Spinal cord (tissue), 10 donors: ENCODE results near the gene PHETA1. TPM values are rescaled to one million over a fixed set of nuclear protein-coding genes. Genes with fewer than 3 reads are reported as not detected.

Source experiments
- DNase-seq, 6 donors: peaks; one replicate each; pipeline versions ENCODE4 v3.0.0 to v3.0.0-alpha.2; 2013 to 2015; ENCODE audit warnings: low spot score in 6 of 6, low read depth in 4 of 6
- H3K27ac ChIP-seq: one replicate; pipeline ENCODE4 v1.5.1; 2013; ENCODE audit warnings: low read depth, low read length, control low read depth
- H3K27me3 ChIP-seq: one replicate; pipeline ENCODE4 v1.6.1; 2013; ENCODE audit warnings: low read length; ENCODE audit not compliant: control insufficient read depth, insufficient read depth
- H3K36me3 ChIP-seq: one replicate; pipeline ENCODE4 v1.6.1; 2013; ENCODE audit warnings: low read length; ENCODE audit not compliant: control insufficient read depth, insufficient read depth
- H3K4me1 ChIP-seq: one replicate; pipeline ENCODE4 v1.6.1; 2013; ENCODE audit warnings: low read length; ENCODE audit not compliant: control insufficient read depth, insufficient read depth
- H3K4me3 ChIP-seq: one replicate; pipeline ENCODE4 v1.5.1; 2013; ENCODE audit warnings: low read depth, low read length, control low read depth
- H3K9me3 ChIP-seq: one replicate; pipeline ENCODE4 v1.6.1; 2013; ENCODE audit warnings: low read length; ENCODE audit not compliant: control insufficient read depth, insufficient read depth
- WGBS: methylation state at CpG from one replicate; pipeline ENCODE4 v1.1.5; 2013; ENCODE audit warnings: missing lambda C conversion rate; ENCODE audit not compliant: insufficient coverage; 5-methylcytosine and 5-hydroxymethylcytosine counted together
- polyA plus RNA-seq, 2 donors: library from polyadenylated mRNA; unstranded; fragments of 120-200 nt; gene quantifications; one replicate each; pipeline ENCODE4 v1.2.1, GENCODE V29; 2013; ENCODE audit not compliant: insufficient read length in 2 of 2
- small RNA-seq: library from RNA; depleted of rRNA; stranded (forward); fragments of <200 nt; gene quantifications from one replicate; pipeline ENCODE3, GENCODE V24; 2014; ENCODE audit warnings: low replicate concordance
- total RNA-seq, 2 donors: library from RNA; depleted of rRNA in 1 of 2; stranded (reverse); fragments of 120-200 nt in 1 of 2; fragments of >200 nt in 1 of 2; gene quantifications; one replicate each; pipeline versions ENCODE4 v1.2.3 to v1.2.4, GENCODE V29; 2013 to 2014
- donor health status: healthy.

The PHETA1 gene
- total and polyA plus RNA-seq, 4 donors: 3.4 to 20.4 (median 11.8) TPM

DNA sequence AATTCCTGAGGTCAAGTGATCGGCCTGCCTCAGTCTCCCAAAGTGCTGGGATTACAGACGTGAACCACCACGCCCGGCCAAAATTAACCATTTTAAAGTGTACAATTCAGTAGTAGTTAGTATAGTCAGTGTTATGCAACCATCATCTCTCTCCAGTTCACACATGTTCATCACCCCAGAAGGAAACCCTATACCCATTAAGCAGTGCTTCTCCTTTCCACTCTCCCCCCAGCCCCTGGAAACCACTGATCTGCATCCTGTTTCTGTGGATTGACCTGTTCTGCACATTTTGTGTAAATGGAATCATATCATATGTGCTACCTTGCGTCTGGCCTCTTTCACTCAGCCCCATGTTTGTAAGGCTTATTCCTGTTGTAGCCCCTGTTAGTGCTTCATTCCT lies 52.2 kb downstream of the PHETA1 start:
- Histone ChIP-seq H3K27me3 (no peaks in the 10 kb centered on the region), H3K4me3 (no peak overlapping the region), H3K4me1 (peaks cover 4% of the 10 kb centered on the region), H3K9me3 (no peaks in the 10 kb centered on the region), H3K36me3 (peaks cover 13% of the 10 kb centered on the region), H3K27ac (no peak overlapping the region)
- no peak for DNase-seq
- WGBS: no CpG with 5 or more reads among the region's 5 CpGs

DNA sequence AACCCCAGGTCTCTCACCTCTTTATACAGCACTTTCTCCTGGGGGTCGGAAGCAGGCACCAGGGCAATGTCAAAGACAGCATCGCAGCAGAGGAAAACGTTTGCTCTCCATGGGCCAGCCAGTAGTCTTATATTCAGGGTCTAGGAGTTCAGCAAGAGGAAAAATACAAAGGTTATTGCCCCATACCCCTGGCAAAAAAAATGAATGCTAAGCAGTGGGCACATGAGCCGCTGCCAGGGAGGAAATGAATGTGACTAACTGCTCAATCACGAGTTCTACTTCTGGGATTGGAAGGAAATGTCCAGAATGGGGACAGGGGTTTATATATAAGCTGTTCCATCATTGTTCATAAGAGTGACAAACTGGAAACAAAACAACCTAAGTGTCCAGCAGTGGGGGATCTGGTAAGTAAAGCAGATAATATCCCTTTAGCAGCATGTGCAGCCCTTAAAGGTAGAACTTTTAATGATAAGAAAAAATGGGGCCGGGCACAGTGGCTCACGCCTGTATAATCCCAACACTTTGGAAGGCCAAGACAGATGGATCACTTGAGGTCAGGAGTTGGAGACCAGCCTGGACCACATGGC lies 53.8 kb downstream of the PHETA1 start:
- H3K36me3 ChIP-seq: peaks cover 8% of the 10 kb centered on the region
- peaks cover 4% of the 10 kb centered on the region for H3K4me1 ChIP-seq
- no peak for DNase-seq
- H3K4me3 ChIP-seq: no peak overlapping the region
- no peaks in the 10 kb centered on the region for H3K9me3 ChIP-seq
- no peak overlapping the region for H3K27ac ChIP-seq
- 100% methylated on average over 2 of the region's 7 CpGs for WGBS
- no peaks in the 10 kb centered on the region for H3K27me3 ChIP-seq

GRCh38 chr12:111313833-111314259 lies 55.0 kb downstream of the PHETA1 start:
- Histone ChIP-seq H3K4me3 (no peak overlapping the region), H3K27me3 (no peaks in the 10 kb centered on the region)
- peak; percentile 31 to 95 (median 70) for DNase-seq

DNA sequence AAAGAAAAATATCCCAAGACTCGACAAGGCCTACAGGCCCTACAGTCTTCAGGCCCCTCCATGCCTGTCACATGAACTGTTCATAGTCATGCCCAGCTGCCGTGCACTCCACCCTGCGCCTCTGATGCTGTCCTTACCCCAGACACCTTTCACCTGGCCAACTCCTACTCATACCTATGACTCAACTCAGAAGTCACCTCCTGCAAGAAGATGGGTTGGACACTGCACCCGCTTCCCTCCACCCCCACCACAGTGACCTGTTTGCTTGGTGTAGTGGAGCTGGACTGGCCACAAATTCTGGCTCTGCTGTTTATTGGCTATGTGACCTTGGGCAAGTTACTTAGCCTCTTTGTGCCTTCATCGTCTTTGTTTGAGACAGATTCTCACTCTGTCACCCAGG lies 56.2 kb downstream of the PHETA1 start:
- WGBS: 92% methylated on average over 3 of the region's 5 CpGs
- no peak for DNase-seq
- no peak overlapping the region for H3K27ac ChIP-seq
- no peak overlapping the region for H3K4me3 ChIP-seq
- peaks cover 8% of the 10 kb centered on the region for H3K36me3 ChIP-seq
- no peaks in the 10 kb centered on the region for H3K9me3 ChIP-seq
- H3K27me3 ChIP-seq: no peaks in the 10 kb centered on the region
- H3K4me1 ChIP-seq: peaks cover 4% of the 10 kb centered on the region

More at GRCh38 chr12:111313833-111314259, 55.0 kb downstream of the PHETA1 start:
- Histone ChIP-seq H3K36me3 (peaks cover 3% of the 10 kb centered on the region), H3K27ac (no peak overlapping the region), H3K9me3 (no peaks in the 10 kb centered on the region), H3K4me1 (peaks cover 4% of the 10 kb centered on the region)
- WGBS: 11% methylated on average over 4 of the region's 8 CpGs

DNA sequence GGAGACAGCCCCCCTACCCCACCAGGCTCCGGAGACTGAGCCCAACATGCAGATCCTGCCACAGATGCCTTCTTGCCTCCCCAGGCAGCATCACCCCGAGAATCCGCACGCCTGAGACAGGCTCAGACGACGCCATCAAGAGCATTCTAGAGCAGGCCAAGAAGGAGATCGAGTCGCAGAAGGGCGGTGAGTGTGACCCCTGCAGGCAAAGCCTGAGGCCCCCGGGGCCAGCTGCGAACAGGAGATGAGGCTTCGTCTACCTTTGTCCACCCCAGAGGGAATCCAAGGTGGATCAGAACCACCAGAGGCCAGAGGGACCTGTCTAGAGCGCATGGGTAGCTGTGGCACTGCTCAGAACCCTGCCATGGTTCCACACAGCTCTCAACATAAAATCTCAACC lies 56.9 kb downstream of the PHETA1 start:
- H3K36me3 ChIP-seq: peaks cover 8% of the 10 kb centered on the region
- WGBS: 93% methylated on average over 12 of the region's 13 CpGs
- DNase-seq: no peak
- no peak overlapping the region for H3K27ac ChIP-seq
- H3K4me1 ChIP-seq: peaks cover 4% of the 10 kb centered on the region
- no peaks in the 10 kb centered on the region for H3K27me3 ChIP-seq
- no peaks in the 10 kb centered on the region for H3K9me3 ChIP-seq
- H3K4me3 ChIP-seq: no peak overlapping the region

GRCh38 chr12:111311011-111311410 lies 57.9 kb downstream of the PHETA1 start:
- H3K27ac ChIP-seq: no peak overlapping the region
- no peak for DNase-seq
- H3K9me3 ChIP-seq: no peaks in the 10 kb centered on the region
- H3K4me3 ChIP-seq: no peak overlapping the region
- peaks cover 12% of the 10 kb centered on the region for H3K36me3 ChIP-seq
- H3K27me3 ChIP-seq: no peaks in the 10 kb centered on the region
- H3K4me1 ChIP-seq: peaks cover 4% of the 10 kb centered on the region
- WGBS: 90% methylated on average over 2 of the region's 4 CpGs

Small RNA genes lying within 50 kb of the gene (small RNA-seq; reads per million reads assigned to genes)
- gene RNA5SP373: not detected

Other genes starting within 250 kb of the PHETA1 start
- gene SH2B3, start 36.8 kb upstream of the PHETA1 start, total RNA-seq: 10 to 100 TPM in 1 of 2 donors, 1 to 10 TPM in 1; 8.0 to 10.2 TPM
- 10 to 100 TPM; 12.3 to 13.7 TPM for gene SH2B3, start 36.8 kb upstream of the PHETA1 start, polyA plus RNA-seq
- gene ATXN2, start 230.2 kb upstream of the PHETA1 start, total RNA-seq: 10 to 100 TPM; 51.7 to 63.8 TPM
- 10 to 100 TPM; 85.0 to 99.2 TPM for gene ATXN2, start 230.2 kb upstream of the PHETA1 start, polyA plus RNA-seq